Adrenal gland (tissue), 12 donors: ENCODE data around the gene SULT6B1. TPM values are rescaled to one million over a fixed set of nuclear protein-coding genes. Genes with fewer than 3 reads are reported as not detected.

Source experiments
- DNase-seq, 7 donors: peaks; one replicate each; pipeline ENCODE4 v3.0.0-alpha.2; 2019 to 2020
- H3K27ac ChIP-seq, 5 donors: fragments of 200-600 bp; sonication (generic) in 4 of 5; 1 replicate in 3 of 5; 2 replicates in 2 of 5; pipeline versions ENCODE4 v1.5.1 to v1.8.0; 2016 to 2020; ENCODE audit warnings: mild to moderate bottlenecking in 1 of 5
- H3K27me3 ChIP-seq: fragments of 200-600 bp; 2 replicates; pipeline ENCODE4 v1.8.0; 2021
- H3K36me3 ChIP-seq, 2 donors: fragments of 200-600 bp; replicated peaks in 1 of 2; 1 replicate in 1 of 2; 2 replicates in 1 of 2; pipeline versions ENCODE4 v1.5.1 to v1.8.0; 2018 to 2022
- H3K4me1 ChIP-seq, 2 donors: fragments of 200-600 bp; replicated peaks in 1 of 2; 1 replicate in 1 of 2; 2 replicates in 1 of 2; pipeline versions ENCODE4 v1.5.1 to v1.8.0; 2018 to 2021
- H3K4me3 ChIP-seq, 4 donors: fragments of 200-600 bp; sonication (generic) in 3 of 4; one replicate each; pipeline ENCODE4 v1.5.1; 2016 to 2018
- H3K9me3 ChIP-seq, 3 donors: fragments of 200-600 bp; sonication (generic) in 1 of 3; replicated peaks in 1 of 3; 1 replicate in 2 of 3; 2 replicates in 1 of 3; pipeline versions ENCODE4 v1.5.1 to v1.8.0; 2016 to 2021
- POLR2A ChIP-seq, 2 donors: fragments of 450-650 bp; IDR thresholded peaks; one replicate each; pipeline ENCODE4 v1.6.1; 2017; ENCODE audit warnings: antibody characterized with exemption in 2 of 2, mild to moderate bottlenecking in 2 of 2, moderate library complexity in 1 of 2
- WGBS, 4 donors: extraction: QIAGEN DNeasy Blood & Tissue Kit in 2 of 4; methylation state at CpG; one replicate each; pipeline versions ENCODE4 v1.1.5 to v1.1.7; 2013 to 2017; 5-methylcytosine and 5-hydroxymethylcytosine counted together
- intact Hi-C, 2 donors: fragments of 100-400 bp; cut with DNase I; formaldehyde crosslinking; loops; one replicate each; pipeline versions ENCODE4 v1.14.1 to v1.15.0; 2022 to 2023
- polyA plus RNA-seq, 3 donors: library from polyadenylated mRNA; stranded (reverse); fragments of 200-250 nt in 2 of 3; fragments of 350-450 nt in 1 of 3; fragmentation: Illumina TruSeq in 1 of 3; extraction: RNeasy Lipid Tissue Mini Kit (QIAGEN cat#74804) in 1 of 3; gene quantifications; one replicate each; pipeline ENCODE4 v1.2.3, GENCODE V29; 2013 to 2014
- total RNA-seq, 9 donors: library from RNA; depleted of rRNA in 4 of 9; stranded (reverse); fragments of >200 nt in 4 of 9; fragments of 120-200 nt in 1 of 9; fragmentation: NEBNext Ultra II Directional in 1 of 9; extraction: Animal tissue kit (Norgen Biotek cat#: 25700) in 1 of 9; gene quantifications; one replicate each; pipeline versions ENCODE4 v1.1.0 to v1.2.4, GENCODE V29; 2013 to 2023
- TF ChIP-seq, protein P1 (sequence below), 6 experiments: fragments of 450-650 bp in 4 of 6; fragments of 200-600 bp in 2 of 6; sonication (generic) in 1 of 6; IDR thresholded peaks; 1 replicate in 5 of 6; 2 replicates in 1 of 6; pipeline versions ENCODE4 v1.5.1 to v1.8.0; 2016 to 2021; ENCODE audit warnings: antibody characterized with exemption in 6 of 6, mild to moderate bottlenecking in 2 of 6, moderate library complexity in 1 of 6
- donor health status: healthy with polysubstance abuse.
- donor health status: Bipolar disorder and iron deficiency.
- donor health status: DM: yes; HTN: yes; CAD: no.
- donor health status: DM: no; HTN: no; CAD: no.
- donor health status: DM: no; HTN: no; CAD: no.
- donor health status: DM: yes; HTN: yes; CAD: no.

SULT6B1 gene
- total and polyA plus RNA-seq, 12 donors = not detected

DNA sequence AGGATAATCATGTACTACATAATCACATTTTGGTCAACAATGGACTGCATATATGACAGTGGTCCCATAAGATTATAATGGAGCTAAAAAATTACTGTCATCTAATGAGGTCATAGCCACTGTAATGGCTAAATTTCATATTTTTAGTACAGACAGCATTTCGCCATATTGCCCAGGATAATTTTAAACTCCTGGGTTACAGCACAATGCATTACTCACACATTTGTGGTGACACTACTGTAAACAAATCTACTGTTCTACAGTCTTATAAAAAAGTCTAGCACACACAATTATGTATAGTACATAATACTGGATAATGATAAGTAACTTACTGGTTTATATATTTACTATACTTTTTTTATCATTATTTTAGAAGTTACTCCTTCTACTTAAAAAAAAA, 44.5 kb downstream of the SULT6B1 start:
- TF ChIP-seq POLR2A (IDR thresholded peaks at IDR 0.05) = no peak

DNA sequence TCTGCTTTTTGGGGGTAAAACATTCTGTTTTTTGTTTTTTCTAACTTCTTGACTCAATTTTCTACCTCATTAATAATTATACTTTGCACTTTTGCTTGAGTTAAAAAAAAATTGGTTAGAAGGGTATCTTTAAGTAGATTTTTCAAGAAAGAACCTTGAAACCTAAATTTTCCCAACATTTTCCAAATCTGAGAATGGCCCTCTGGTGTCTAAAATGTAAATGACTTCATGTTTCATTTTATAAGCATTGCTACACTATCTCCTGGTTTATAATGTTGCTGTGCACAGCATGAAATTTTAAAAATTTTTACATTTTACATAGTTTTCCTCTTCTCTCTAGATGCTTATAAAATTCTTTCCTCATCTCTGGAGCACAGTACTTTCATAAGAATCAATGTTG, 45.9 kb downstream of the SULT6B1 start:
- Histone ChIP-seq H3K36me3 (peaks cover 0 to 74% of the 10 kb centered on the region in 2 donors), H3K4me1 (no peaks in the 10 kb centered on the region), H3K27ac (no peak overlapping the region), H3K4me3 (no peak overlapping the region), H3K9me3 (no peaks in the 10 kb centered on the region), H3K27me3 (no peaks in the 10 kb centered on the region)
- no peak for DNase-seq
- intact Hi-C loops = no loop called here
- TF ChIP-seq POLR2A (IDR thresholded peaks at IDR 0.05) = no peak
- TF ChIP-seq, protein P1, sequence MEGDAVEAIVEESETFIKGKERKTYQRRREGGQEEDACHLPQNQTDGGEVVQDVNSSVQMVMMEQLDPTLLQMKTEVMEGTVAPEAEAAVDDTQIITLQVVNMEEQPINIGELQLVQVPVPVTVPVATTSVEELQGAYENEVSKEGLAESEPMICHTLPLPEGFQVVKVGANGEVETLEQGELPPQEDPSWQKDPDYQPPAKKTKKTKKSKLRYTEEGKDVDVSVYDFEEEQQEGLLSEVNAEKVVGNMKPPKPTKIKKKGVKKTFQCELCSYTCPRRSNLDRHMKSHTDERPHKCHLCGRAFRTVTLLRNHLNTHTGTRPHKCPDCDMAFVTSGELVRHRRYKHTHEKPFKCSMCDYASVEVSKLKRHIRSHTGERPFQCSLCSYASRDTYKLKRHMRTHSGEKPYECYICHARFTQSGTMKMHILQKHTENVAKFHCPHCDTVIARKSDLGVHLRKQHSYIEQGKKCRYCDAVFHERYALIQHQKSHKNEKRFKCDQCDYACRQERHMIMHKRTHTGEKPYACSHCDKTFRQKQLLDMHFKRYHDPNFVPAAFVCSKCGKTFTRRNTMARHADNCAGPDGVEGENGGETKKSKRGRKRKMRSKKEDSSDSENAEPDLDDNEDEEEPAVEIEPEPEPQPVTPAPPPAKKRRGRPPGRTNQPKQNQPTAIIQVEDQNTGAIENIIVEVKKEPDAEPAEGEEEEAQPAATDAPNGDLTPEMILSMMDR (IDR thresholded peaks at IDR 0.05) = no peak

More for the DNA sequence above, 44.5 kb downstream of the SULT6B1 start:
- Histone ChIP-seq H3K4me3 (no peak overlapping the region), H3K4me1 (no peaks in the 10 kb centered on the region), H3K27ac (no peak overlapping the region), H3K27me3 (no peaks in the 10 kb centered on the region), H3K9me3 (no peaks in the 10 kb centered on the region), H3K36me3 (peaks cover 0 to 71% of the 10 kb centered on the region in 2 donors)
- 92 to 100% (median 95%) methylated on average over 1 of the region's 1 CpG for WGBS, 4 donors
- no peak for DNase-seq
- intact Hi-C loops = no loop called here

DNA sequence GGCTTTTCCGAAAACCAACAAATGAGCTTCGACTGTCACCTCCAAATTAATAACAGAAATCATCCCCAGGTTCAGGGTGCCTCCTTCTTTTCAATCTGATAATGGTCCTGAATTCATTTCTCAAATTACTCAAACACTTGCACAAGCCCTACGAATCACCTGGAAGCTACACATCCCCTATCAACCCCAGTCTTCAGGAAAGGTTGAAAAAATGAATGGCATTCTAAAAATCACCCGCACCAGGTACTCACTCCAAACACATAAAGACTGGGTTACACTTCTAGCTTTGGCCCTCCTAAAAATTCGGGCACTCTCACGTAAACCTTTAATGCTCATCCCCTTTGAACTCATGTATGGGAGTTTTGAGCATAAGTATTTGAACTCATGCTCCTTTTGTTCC, 55.6 kb downstream of the SULT6B1 start:
- intact Hi-C loops = no loop called here
- no peaks in the 10 kb centered on the region for H3K4me1 ChIP-seq
- H3K4me3 ChIP-seq = no peak overlapping the region
- H3K36me3 ChIP-seq = peaks cover 0 to 86% of the 10 kb centered on the region in 2 donors
- no peaks in the 10 kb centered on the region for H3K27me3 ChIP-seq
- WGBS, 4 donors = 93 to 98% (median 95%) methylated on average over 6 of the region's 6 CpGs
- TF ChIP-seq, protein P1 (IDR thresholded peaks at IDR 0.05) = no peak
- no peak for TF ChIP-seq POLR2A (IDR thresholded peaks at IDR 0.05)
- no peaks in the 10 kb centered on the region for H3K9me3 ChIP-seq
- no peak for DNase-seq
- H3K27ac ChIP-seq = no peak overlapping the region

DNA sequence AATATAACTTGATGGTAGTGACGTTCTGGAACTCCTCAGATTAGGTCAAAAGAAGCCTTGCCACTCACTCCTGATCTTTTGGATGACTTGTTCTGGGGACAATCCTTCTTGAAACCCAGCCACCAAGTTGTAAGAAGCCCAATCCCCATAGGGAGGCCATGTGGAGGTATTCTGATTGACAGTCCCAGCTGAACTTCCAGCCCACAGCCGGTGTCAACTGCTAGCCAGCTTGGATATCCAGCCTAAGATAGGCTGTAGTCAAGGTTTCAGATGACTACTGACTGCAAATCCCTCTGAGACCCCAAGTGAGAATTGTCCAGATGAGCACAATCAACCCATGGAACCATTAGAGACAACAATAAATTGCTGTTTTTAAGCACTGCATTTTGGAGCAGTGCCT, 63.1 kb downstream of the SULT6B1 start:
- Histone ChIP-seq H3K4me3 (no peak overlapping the region), H3K36me3 (peaks cover 0 to 56% of the 10 kb centered on the region in 2 donors), H3K27ac (no peak overlapping the region), H3K27me3 (no peaks in the 10 kb centered on the region), H3K9me3 (no peaks in the 10 kb centered on the region), H3K4me1 (no peaks in the 10 kb centered on the region)
- DNase-seq = no peak
- TF ChIP-seq POLR2A (IDR thresholded peaks at IDR 0.05) = no peak
- TF ChIP-seq, protein P1 (IDR thresholded peaks at IDR 0.05) = no peak
- 94 to 100% (median 98%) methylated on average over 2 of the region's 2 CpGs for WGBS, 4 donors
- intact Hi-C loops = no loop called here

DNA sequence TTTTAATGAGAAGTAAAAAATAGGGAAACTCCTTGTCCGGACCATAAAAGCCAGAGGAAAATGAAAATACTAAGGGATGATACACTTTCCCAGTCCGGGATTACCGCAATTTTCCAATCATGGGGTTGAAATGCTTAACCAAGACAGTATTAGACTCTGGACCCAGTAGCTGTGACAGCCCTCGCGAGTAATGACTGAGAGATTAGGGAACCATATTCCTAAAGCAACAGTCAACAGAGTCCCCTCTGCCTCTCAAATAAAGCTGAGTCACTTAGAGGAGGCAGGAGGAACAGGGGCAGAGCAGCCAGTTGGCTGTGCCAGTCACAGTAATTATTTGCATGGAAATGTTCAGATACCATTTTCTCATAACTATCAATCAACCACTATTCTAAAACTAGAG, 69.3 kb downstream of the SULT6B1 start:
- WGBS, 4 donors = 95 to 96% (median 95%) methylated on average over 5 of the region's 5 CpGs
- H3K4me3 ChIP-seq = no peak overlapping the region
- DNase-seq = no peak
- H3K27ac ChIP-seq = no peak overlapping the region
- H3K9me3 ChIP-seq = no peaks in the 10 kb centered on the region
- TF ChIP-seq, protein P1 (IDR thresholded peaks at IDR 0.05) = no peak
- no peak for TF ChIP-seq POLR2A (IDR thresholded peaks at IDR 0.05)
- H3K4me1 ChIP-seq = no peaks in the 10 kb centered on the region
- H3K36me3 ChIP-seq = peaks cover 0 to 43% of the 10 kb centered on the region in 2 donors
- H3K27me3 ChIP-seq = no peaks in the 10 kb centered on the region
- intact Hi-C loops = no loop called here
